Neural cell (in vitro differentiated cells): Measurements from ENCODE around the gene PPP1R10.

Source experiments
- EP300 ChIP-seq: fragments of 450-650 bp; conservative IDR thresholded peaks from 2 replicates; pipeline ENCODE4 v1.6.1; 2014; ENCODE audit warnings: antibody characterized with exemption, mild to moderate bottlenecking, moderate library complexity; ENCODE audit not compliant: poor library complexity, severe bottlenecking
- EZH2 ChIP-seq: fragments of 200-600, 300-800 bp; shearing (Covaris generic), sonication (generic); IDR thresholded peaks from 2 replicates; pipeline ENCODE4 v1.6.1; 2014; ENCODE audit warnings: antibody characterized with exemption, low read length, borderline replicate concordance, mild to moderate bottlenecking; ENCODE audit not compliant: insufficient read depth, poor library complexity, severe bottlenecking
- POLR2AphosphoS5 ChIP-seq: IDR thresholded peaks from 2 replicates; pipeline ENCODE4 v1.6.1; 2012
- REST ChIP-seq: IDR thresholded peaks from 2 replicates; pipeline ENCODE4 v1.6.1; 2012; ENCODE audit warnings: borderline replicate concordance
- TAF1 ChIP-seq: IDR thresholded peaks from 2 replicates; pipeline ENCODE4 v1.6.1; 2012; ENCODE audit warnings: low read depth
- TF ChIP-seq, protein P1 (sequence below): fragments of 450-650 bp; IDR thresholded peaks from 2 replicates; pipeline ENCODE4 v1.5.1; 2014; ENCODE audit warnings: antibody characterized with exemption, mild to moderate bottlenecking, moderate library complexity; ENCODE audit not compliant: poor library complexity, severe bottlenecking

- TF ChIP-seq EZH2 (no peak), POLR2AphosphoS5 (no peak), EP300 (no peak), TAF1 (no peak), REST (no peak)
- TF ChIP-seq, protein P1, sequence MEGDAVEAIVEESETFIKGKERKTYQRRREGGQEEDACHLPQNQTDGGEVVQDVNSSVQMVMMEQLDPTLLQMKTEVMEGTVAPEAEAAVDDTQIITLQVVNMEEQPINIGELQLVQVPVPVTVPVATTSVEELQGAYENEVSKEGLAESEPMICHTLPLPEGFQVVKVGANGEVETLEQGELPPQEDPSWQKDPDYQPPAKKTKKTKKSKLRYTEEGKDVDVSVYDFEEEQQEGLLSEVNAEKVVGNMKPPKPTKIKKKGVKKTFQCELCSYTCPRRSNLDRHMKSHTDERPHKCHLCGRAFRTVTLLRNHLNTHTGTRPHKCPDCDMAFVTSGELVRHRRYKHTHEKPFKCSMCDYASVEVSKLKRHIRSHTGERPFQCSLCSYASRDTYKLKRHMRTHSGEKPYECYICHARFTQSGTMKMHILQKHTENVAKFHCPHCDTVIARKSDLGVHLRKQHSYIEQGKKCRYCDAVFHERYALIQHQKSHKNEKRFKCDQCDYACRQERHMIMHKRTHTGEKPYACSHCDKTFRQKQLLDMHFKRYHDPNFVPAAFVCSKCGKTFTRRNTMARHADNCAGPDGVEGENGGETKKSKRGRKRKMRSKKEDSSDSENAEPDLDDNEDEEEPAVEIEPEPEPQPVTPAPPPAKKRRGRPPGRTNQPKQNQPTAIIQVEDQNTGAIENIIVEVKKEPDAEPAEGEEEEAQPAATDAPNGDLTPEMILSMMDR = no peak
Observed at GRCh38 chr6:30554962-30555815, 61.9 kb downstream of the PPP1R10 start.
